ENCODE results near the gene TRIM44.

GRCh38 chr11:35620795-35621194, 41.8 kb upstream of the TRIM44 start:
- TF ChIP-seq CTCF (IDR thresholded peaks at IDR 0.05) (no peak), POLR2A (IDR thresholded peaks at IDR 0.05) (no peak)

Data from right lobe of liver (tissue), 4 donors.